Measurements from ENCODE around the gene ST8SIA4. TPM values are rescaled to one million over a fixed set of nuclear protein-coding genes. Genes with fewer than 3 reads are reported as not detected.
"Not testable (repeated sequence)": the region's sequence is repeated elsewhere in the genome, so short reads cannot be mapped to it uniquely, and the experiment has no call there.

ST8SIA4 gene
- total RNA-seq, 2 donors from 2014 or later = 0.80 to 0.82 TPM

- no peaks in the 10 kb centered on the region for H3K36me3 ChIP-seq
- intact Hi-C loops (cut with DNase I) = no loop called here
- H3K27ac ChIP-seq = no peak overlapping the region
- no peak overlapping the region for H3K4me3 ChIP-seq
- H3K9me3 ChIP-seq = no peaks in the 10 kb centered on the region
- DNase-seq (ENCODE audit: low spot score) = no peak
- no peaks in the 10 kb centered on the region for H3K4me1 ChIP-seq (replicated peaks)
- 95% methylated on average over 2 of the region's 2 CpGs for WGBS
- H3K27me3 ChIP-seq (replicated peaks; ENCODE audit: insufficient read depth) = no peaks in the 10 kb centered on the region
- TF ChIP-seq POLR2A (IDR thresholded peaks at IDR 0.05) (no peak), POLR2AphosphoS5 (IDR thresholded peaks at IDR 0.05) (no peak)
- TF ChIP-seq, protein P1, sequence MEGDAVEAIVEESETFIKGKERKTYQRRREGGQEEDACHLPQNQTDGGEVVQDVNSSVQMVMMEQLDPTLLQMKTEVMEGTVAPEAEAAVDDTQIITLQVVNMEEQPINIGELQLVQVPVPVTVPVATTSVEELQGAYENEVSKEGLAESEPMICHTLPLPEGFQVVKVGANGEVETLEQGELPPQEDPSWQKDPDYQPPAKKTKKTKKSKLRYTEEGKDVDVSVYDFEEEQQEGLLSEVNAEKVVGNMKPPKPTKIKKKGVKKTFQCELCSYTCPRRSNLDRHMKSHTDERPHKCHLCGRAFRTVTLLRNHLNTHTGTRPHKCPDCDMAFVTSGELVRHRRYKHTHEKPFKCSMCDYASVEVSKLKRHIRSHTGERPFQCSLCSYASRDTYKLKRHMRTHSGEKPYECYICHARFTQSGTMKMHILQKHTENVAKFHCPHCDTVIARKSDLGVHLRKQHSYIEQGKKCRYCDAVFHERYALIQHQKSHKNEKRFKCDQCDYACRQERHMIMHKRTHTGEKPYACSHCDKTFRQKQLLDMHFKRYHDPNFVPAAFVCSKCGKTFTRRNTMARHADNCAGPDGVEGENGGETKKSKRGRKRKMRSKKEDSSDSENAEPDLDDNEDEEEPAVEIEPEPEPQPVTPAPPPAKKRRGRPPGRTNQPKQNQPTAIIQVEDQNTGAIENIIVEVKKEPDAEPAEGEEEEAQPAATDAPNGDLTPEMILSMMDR (IDR thresholded peaks at IDR 0.05) = no peak
These were observed 115.4 kb downstream of the ST8SIA4 start for GRCh38 chr5:100787648-100788047.

DNA sequence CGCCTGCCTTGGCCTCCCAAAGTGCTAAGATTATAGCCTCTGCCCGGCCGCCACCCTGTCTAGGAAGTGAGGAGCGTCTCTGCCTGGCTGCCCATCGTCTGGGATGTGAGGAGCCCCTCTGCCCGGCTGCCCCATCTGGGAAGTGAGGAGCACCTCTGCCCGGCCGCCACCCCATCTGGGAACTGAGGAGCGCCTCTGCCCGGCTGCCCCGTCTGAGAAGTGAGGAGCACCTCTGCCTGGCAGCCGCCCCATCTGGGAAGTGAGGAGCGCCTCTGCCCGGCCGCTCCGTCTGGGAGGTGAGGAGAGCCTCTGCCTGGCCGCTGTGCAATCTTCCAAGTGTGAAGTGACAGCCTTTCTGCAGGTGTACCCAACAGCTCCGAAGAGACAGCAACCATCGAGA lies 117.5 kb downstream of the ST8SIA4 start:
- H3K9me3 ChIP-seq; H3K27me3 ChIP-seq (replicated peaks; ENCODE audit: insufficient read depth); H3K4me3 ChIP-seq; H3K36me3 ChIP-seq; DNase-seq (ENCODE audit: low spot score); H3K27ac ChIP-seq; H3K4me1 ChIP-seq (replicated peaks); intact Hi-C loops (cut with DNase I): not testable (repeated sequence)
- WGBS = 94% methylated on average over 9 of the region's 19 CpGs

- H3K36me3 ChIP-seq = no peaks in the 10 kb centered on the region
- H3K27me3 ChIP-seq (replicated peaks; ENCODE audit: insufficient read depth) = no peaks in the 10 kb centered on the region
- no peaks in the 10 kb centered on the region for H3K9me3 ChIP-seq
- TF ChIP-seq POLR2AphosphoS5 (IDR thresholded peaks at IDR 0.05) (no peak), POLR2A (IDR thresholded peaks at IDR 0.05) (no peak)
- TF ChIP-seq, protein P1 (IDR thresholded peaks at IDR 0.05) = no peak
- no peak for DNase-seq (ENCODE audit: low spot score)
- intact Hi-C loops (cut with DNase I) = no loop called here
- H3K27ac ChIP-seq = no peak overlapping the region
- H3K4me1 ChIP-seq (replicated peaks) = no peaks in the 10 kb centered on the region
- no peak overlapping the region for H3K4me3 ChIP-seq
- WGBS = 79% methylated on average over 4 of the region's 4 CpGs
These were observed 122.7 kb downstream of the ST8SIA4 start for GRCh38 chr5:100780376-100780870.

GRCh38 chr5:100779669-100780375 lies 123.3 kb downstream of the ST8SIA4 start:
- Histone ChIP-seq H3K36me3 (no peaks in the 10 kb centered on the region), H3K27me3 (replicated peaks; ENCODE audit: insufficient read depth) (no peaks in the 10 kb centered on the region), H3K9me3 (no peaks in the 10 kb centered on the region), H3K27ac (no peak overlapping the region), H3K4me1 (replicated peaks) (no peaks in the 10 kb centered on the region), H3K4me3 (no peak overlapping the region)
- 94% methylated on average over 7 of the region's 7 CpGs for WGBS
- intact Hi-C loops (cut with DNase I) = no loop called here
- DNase-seq (ENCODE audit: low spot score) = no peak
- TF ChIP-seq, protein P1 (IDR thresholded peaks at IDR 0.05) = no peak
- TF ChIP-seq POLR2A (IDR thresholded peaks at IDR 0.05) = no peak
- TF ChIP-seq POLR2AphosphoS5 (IDR thresholded peaks at IDR 0.05) = no peak

DNA sequence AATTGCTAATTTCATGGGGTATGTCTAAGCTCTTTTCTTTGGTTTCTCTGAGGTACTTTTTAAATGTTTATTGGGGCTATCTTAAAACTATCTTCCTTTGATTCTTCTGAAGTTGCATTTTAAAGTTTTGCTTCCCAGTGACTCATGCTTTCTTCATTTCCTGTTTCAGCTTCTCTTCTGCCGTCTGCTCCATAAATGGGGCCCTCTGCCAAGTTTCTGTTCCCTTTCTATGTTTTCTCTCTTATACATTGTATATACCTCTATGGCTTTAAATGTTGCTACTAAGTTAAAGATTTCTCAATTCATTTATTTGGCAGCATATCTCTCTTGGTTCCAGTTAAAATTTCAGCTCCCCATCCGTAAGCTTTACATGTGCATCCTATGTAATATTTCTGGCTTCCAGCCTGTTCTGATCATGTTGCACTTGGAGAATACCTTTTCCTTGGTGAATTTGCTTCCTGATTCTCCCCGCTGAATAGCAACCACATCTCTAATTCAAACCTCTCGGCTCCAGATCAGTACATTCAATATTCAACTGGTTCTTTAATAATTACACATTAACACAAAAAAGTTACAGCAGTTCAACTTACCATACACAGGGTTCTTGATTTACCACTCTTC lies 125.3 kb downstream of the ST8SIA4 start:
- intact Hi-C loops (cut with DNase I) = no loop called here
- Histone ChIP-seq H3K4me3 (no peak overlapping the region), H3K36me3 (no peaks in the 10 kb centered on the region), H3K27me3 (replicated peaks; ENCODE audit: insufficient read depth) (no peaks in the 10 kb centered on the region), H3K9me3 (no peaks in the 10 kb centered on the region), H3K27ac (no peak overlapping the region), H3K4me1 (replicated peaks) (no peaks in the 10 kb centered on the region)
- TF ChIP-seq, protein P1 (IDR thresholded peaks at IDR 0.05) = no peak
- 63% methylated on average over 4 of the region's 4 CpGs for WGBS
- DNase-seq (ENCODE audit: low spot score) = no peak
